ENCODE data around the gene FRMD4A. TPM values are rescaled to one million over a fixed set of nuclear protein-coding genes. Genes with fewer than 3 reads are reported as not detected.

The FRMD4A gene
- total RNA-seq, 1 experiment from 2014 or later: 19.6 TPM

- H4K5ac ChIP-seq (ENCODE audit: insufficient read length, low read depth, low read length): no peak overlapping the region
- no peak overlapping the region for H2BK120ac ChIP-seq (ENCODE audit: low read depth, low read length, poor library complexity, severe bottlenecking)
- peaks cover 26 to 30% of the 10 kb centered on the region in 2 experiments for H3K9me3 Mint-ChIP-seq
- no peak overlapping the region for H2AFZ ChIP-seq (ENCODE audit: low read length)
- H3K18ac ChIP-seq (ENCODE audit: insufficient read length, low read depth, low read length): no peak overlapping the region
- H3K27me3 ChIP-seq (ENCODE audit: insufficient read depth, low read length): no peaks in the 10 kb centered on the region
- H3K27me3 Mint-ChIP-seq (ENCODE audit: low read depth): no peaks in the 10 kb centered on the region
- WGBS (ENCODE audit: extremely low coverage, insufficient read length, low lambda C conversion rate): no CpG with 5 or more reads among the region's 14 CpGs
- no peak overlapping the region for H3T11ph ChIP-seq (ENCODE audit: low read length)
- no peak overlapping the region for H3K56ac ChIP-seq (ENCODE audit: insufficient read length, low read depth, low read length)
- no peak overlapping the region for H3K14ac ChIP-seq (ENCODE audit: insufficient read depth, low read length)
- H4K8ac ChIP-seq (replicated peaks; ENCODE audit: insufficient read length, low read depth, low read length): no peak overlapping the region
- H3K9me3 ChIP-seq (ENCODE audit: control insufficient read depth, low read depth, low read length): no peaks in the 10 kb centered on the region
- peaks cover 0 to 5% of the 10 kb centered on the region in 2 experiments; a peak in 1 of 4 replicates for H3K4me1 Mint-ChIP-seq
- H3K4ac ChIP-seq (ENCODE audit: low read depth, low read length): no peak overlapping the region
- no peak overlapping the region for H2BK20ac ChIP-seq (ENCODE audit: low read depth, low read length, poor library complexity, severe bottlenecking)
- no peak for TF ChIP-seq CTCF (conservative IDR thresholded peaks at IDR 0.05)
- H3K4me3 Mint-ChIP-seq: no peak overlapping the region
- H3K36me3 Mint-ChIP-seq (ENCODE audit: insufficient read depth in 1 of 3, low read depth in 3 of 3): peaks cover 0 to 27% (median 11%) of the 10 kb centered on the region in 3 experiments; a peak in 4 of 7 replicates
- H3K4me1 ChIP-seq (ENCODE audit: insufficient read depth, low read length): no peaks in the 10 kb centered on the region
- no peak overlapping the region for H2BK15ac ChIP-seq (ENCODE audit: low read depth, low read length)
- no peak overlapping the region for H3K9ac ChIP-seq (ENCODE audit: extremely low read depth, insufficient read length, low read length)
- no peaks in the 10 kb centered on the region for H3K79me1 ChIP-seq (ENCODE audit: insufficient read depth, low read depth, low read length, poor library complexity, severe bottlenecking)
- no peak overlapping the region for H3K23ac ChIP-seq (ENCODE audit: insufficient read length, low read depth, low read length)
- no peak overlapping the region for H2BK5ac ChIP-seq (ENCODE audit: insufficient read length, low read length)
- no peak overlapping the region for H4K91ac ChIP-seq (ENCODE audit: insufficient read length, low read depth, low read length)
- no peaks in the 10 kb centered on the region for H3K79me2 ChIP-seq (ENCODE audit: insufficient read depth, low read length)
- H2AK5ac ChIP-seq (ENCODE audit: insufficient read length, low read length): no peak overlapping the region
- H4K20me1 ChIP-seq (ENCODE audit: control insufficient read depth, insufficient read depth, insufficient read length): no peaks in the 10 kb centered on the region
- no peak overlapping the region for H3K27ac Mint-ChIP-seq
- no peak overlapping the region for H3K27ac ChIP-seq (ENCODE audit: insufficient read length, low read depth, low read length)
- no peak for DNase-seq
- no peak overlapping the region for H2BK12ac ChIP-seq (ENCODE audit: insufficient read length, low read depth, low read length)
- H3K4me2 ChIP-seq (ENCODE audit: insufficient read depth, insufficient read length, low read length): no peak overlapping the region
- no peaks in the 10 kb centered on the region for H3K23me2 ChIP-seq (ENCODE audit: insufficient read length, low read depth, low read length, poor library complexity, severe bottlenecking)
Observed at GRCh38 chr10:14294347-14295059, 36.2 kb downstream of the FRMD4A start.

Measured in H9 (cell line).